Jurkat, Clone E6-1 (cell line): ENCODE data around the gene SEMA3E. TPM values are rescaled to one million over a fixed set of nuclear protein-coding genes. Genes with fewer than 3 reads are reported as not detected.
"Not testable (repeated sequence)": the region's sequence is repeated elsewhere in the genome, so short reads cannot be mapped to it uniquely, and the experiment has no call there.

Source experiments
- DNase-seq: peaks from one replicate; pipeline ENCODE4 v3.0.0-alpha.2; 2011; ENCODE audit warnings: low read depth, low spot score
- H3K4me3 ChIP-seq: 2 replicates; pipeline ENCODE4 v1.5.1; 2011; ENCODE audit warnings: mild to moderate bottlenecking, low read length, control low read depth, moderate library complexity
- polyA plus RNA-seq: library from polyadenylated mRNA; unstranded; fragments of >200 nt; gene quantifications from one replicate; pipeline ENCODE4 v1.2.1, GENCODE V29; 2012; ENCODE audit warnings: missing spikeins; ENCODE audit not compliant: insufficient read length, insufficient read depth

SEMA3E gene
- not detected for polyA plus RNA-seq

- H3K4me3 ChIP-seq = no peak within 1 kb of the TSS
Observed at GRCh38 chr7:83648464-83649241, at the start of gene SEMA3E. Gene SEMA3E, minus strand, starts transcription at chr7:83649139.

GRCh38 chr7:83697804-83698530, 49.0 kb upstream of the SEMA3E start:
- no peak overlapping the region for H3K4me3 ChIP-seq
- no peak for DNase-seq

More at GRCh38 chr7:83648464-83649241, at the start of gene SEMA3E:
- DNase-seq = no peak

DNA sequence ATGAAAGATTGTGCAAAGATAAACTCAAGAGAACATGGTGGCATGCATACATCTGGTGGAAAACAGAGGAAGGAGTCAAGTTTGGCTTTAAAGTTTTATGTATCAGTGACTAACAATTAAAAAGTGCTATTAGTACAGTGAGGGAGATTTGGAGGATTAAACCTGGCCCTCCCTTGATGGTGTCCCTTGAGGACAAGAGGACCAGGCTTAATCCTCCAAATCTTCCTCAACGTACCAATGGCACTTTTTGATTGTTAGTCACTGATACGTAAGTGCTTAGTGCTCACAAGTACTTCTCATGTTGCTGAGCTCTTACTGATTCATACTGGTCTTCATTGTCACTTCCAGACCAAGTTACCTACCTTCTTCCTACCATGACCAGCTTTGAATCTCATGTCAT, 47.2 kb upstream of the SEMA3E start:
- no peak for DNase-seq
- no peak overlapping the region for H3K4me3 ChIP-seq

DNA sequence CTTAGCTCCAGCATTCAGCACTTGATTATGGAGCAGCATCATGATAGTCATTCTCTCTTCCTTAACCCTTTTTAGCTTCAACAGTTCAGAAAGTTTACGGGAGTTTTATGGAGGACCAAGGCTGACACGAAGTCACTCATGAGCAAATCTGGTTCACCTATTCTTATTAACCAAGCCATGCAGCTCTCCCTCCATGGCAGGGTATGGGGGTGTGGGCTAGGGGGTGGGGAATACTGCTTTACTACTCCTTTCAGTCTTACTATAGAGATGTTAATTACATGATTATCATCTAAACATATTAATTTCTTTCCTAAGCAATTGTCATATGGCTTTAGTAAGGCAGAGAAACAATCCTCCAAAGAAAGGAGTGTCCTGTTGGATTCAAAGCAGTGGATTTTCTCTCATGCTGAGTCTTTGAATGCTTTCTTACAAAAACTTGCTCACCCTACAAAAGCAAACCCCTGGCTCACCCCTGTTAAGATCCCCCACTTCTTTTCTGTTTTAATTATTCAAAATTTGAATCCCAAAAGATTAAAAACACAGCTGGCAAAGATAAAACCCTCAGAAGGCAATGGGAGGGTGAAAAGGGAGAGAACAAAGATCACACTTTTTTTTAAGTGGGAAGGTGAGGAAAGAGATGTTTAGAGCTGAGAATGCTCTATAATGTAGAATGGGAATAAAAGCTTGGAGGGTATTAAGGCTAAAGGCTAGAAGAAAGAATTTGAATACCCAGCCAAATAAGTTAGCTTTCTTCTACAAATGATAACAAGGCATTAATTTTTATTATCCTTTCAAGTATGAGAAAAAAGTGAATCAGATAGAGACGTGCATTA, 46.4 kb upstream of the SEMA3E start:
- H3K4me3 ChIP-seq = no peak overlapping the region
- no peak for DNase-seq

GRCh38 chr7:83693256-83693655, 44.3 kb upstream of the SEMA3E start:
- no peak for DNase-seq
- H3K4me3 ChIP-seq = no peak overlapping the region

DNA sequence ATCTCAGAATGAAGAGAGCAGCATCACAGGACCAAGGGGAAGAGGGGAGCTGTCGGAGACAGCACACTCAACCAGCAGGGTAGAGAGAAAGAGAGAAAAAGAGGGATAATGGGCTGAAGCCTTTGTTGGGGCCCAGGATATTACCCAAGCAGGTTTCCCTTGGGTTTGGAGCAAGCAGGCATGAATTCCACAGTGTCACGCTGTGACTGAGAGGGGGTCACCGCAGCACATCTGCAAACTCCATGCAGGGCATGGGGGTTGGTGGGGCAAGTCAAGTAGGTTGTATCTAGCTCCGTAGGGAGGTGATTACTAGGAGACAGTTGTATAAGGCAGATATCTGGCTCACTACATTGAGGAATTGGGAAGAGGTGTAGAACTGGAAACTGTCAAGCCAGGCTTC, 42.2 kb upstream of the SEMA3E start:
- no peak for DNase-seq
- no peak overlapping the region for H3K4me3 ChIP-seq

DNA sequence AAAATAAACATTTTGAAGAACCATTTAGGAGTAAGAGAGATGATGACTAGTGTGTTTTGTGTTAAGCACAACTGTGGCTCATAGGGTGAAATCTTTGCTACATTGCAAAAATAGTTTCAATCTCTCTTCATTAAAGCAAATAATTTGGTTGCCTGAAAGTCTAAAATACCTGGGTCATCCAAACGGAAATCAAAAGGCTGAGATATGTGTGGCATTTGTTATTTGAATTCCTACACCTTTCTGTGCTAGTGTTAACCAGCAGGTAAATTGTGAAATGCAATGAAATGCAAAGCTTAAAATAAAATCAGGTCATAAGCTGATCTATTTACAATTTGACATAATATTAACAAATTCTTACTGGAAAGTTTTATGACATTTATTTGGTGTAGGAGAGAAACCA, 40.9 kb upstream of the SEMA3E start:
- H3K4me3 ChIP-seq = no peak overlapping the region
- DNase-seq = no peak

DNA sequence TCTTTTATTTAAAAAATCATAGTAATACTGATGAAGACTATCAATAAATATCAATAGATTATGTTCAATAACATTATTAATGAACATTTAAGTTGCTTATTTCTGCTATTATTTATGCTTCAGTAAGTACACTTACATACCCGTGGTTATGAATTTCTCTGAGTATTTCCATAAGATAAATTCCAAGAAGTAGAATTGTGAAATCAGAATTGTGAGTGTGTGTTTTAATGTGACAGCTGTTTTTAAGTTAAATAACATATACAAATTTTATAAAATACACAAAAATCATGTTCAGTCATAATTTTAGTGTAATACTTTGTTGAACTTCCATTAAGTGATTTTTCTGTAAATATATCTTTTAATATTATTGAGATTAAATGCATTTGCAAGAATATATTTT, 37.5 kb upstream of the SEMA3E start:
- no peak for DNase-seq
- H3K4me3 ChIP-seq = no peak overlapping the region

- no peak for DNase-seq
- no peak overlapping the region for H3K4me3 ChIP-seq
Observed at GRCh38 chr7:83684928-83685327, 36.0 kb upstream of the SEMA3E start.

DNA sequence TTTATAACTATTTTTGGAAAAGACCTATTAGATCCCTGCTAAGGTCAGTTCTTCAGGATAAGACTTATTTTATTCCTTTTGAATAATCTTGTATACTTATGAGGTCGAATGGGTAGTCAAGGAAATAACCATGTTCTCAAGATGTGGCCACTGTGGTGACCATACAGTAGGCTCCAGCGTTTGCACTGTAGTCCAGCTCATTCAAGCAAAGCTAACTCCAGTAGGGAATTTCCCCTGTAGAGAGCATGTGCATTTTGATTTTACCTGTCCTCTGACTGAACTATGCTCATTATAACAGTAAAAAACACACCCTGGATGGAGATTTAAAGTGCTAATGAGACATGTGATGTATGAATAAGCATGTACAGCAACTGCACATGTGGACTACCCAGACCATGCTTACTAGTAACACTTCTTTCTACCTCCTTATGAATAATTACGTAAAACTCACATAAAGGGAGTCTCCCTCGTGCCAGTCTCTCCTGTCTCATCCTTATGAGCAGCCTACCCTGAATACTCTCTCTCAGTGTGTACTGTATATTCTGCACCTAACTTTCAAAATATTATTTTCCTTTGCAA, 32.4 kb upstream of the SEMA3E start:
- no peak for DNase-seq
- no peak overlapping the region for H3K4me3 ChIP-seq

DNA sequence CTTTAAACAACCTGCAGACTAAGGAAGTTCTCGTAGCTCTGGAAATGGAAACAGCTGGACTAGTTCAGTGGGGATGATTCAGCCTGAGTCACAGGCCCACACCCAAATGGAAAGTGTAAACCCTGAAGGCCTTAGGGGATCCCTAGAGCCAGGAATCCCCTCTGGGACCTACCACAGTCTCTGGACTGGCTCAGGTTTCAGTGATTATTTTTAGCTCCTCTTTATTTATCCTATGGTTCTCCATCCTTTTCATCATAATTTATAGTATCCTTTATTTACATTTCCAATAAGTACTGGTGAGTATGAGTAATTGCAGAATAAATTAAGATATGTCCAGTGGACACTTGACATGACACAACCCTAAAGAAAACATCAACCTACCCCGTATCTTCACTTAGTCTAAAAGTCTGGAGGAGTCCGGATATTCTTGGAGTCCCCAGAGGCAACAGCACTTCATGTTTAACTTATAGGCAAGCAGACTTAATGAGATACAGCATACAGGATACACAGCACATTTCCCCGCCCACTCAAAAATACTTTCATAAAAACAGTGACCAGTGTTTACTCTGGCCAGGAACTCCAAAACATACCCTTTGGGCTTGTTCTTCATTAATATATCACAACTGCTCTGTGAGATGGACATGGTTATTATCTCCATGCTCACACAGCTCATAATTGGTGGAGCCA, 28.4 kb upstream of the SEMA3E start:
- DNase-seq = no peak
- no peak overlapping the region for H3K4me3 ChIP-seq

DNA sequence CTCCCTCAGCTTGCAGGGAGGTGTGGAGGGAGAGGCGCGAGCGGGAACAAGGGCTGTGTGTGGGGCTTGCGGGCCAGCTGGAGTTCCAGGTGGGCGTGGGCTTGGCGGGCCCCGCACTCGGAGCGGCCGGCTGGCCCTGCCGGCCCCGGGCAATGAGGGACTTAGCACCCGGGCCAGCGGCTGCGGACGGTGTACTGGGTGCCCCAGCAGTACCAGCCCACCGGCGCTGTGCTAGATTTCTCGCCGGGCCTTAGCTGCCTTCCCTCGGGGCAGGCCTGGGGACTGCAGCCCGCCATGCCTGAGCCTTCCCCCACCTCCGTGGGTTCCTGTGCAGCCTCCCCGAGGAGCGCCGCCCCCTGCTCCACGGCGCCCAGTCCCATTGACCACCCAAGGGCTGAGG, 24.4 kb upstream of the SEMA3E start:
- DNase-seq, H3K4me3 ChIP-seq: not testable (repeated sequence)

DNA sequence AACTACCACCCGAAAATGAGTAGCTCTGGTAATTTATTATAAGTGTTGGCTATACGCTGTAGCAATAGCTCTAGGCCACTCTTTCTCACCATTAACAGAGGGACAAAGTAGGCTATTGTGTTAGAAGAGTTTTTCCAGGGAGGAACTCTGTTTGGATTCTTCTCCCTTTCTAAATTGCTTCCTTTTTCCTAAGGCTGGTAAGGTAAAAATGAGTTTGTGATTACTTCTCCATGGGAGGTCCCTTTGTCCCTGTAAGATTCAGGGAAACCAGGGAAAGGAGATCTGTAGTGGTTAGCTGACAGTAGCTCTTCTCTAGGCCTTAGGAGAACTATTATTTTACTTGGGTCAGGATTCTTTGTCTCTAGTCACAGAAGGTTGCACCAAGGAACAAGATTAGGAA, 23.2 kb upstream of the SEMA3E start:
- H3K4me3 ChIP-seq = no peak overlapping the region
- DNase-seq = no peak

- DNase-seq = no peak
Observed at GRCh38 chr7:83663131-83663530, 14.2 kb upstream of the SEMA3E start.

GRCh38 chr7:83658126-83658525, 9.2 kb upstream of the SEMA3E start:
- no peak overlapping the region for H3K4me3 ChIP-seq
- DNase-seq = no peak

More at GRCh38 chr7:83663131-83663530, 14.2 kb upstream of the SEMA3E start:
- H3K4me3 ChIP-seq = no peak overlapping the region

- H3K4me3 ChIP-seq = no peak overlapping the region
- peak; percentile 24 for DNase-seq
Observed at GRCh38 chr7:83655951-83656556, 7.1 kb upstream of the SEMA3E start.

GRCh38 chr7:83652481-83652880, 3.5 kb upstream of the SEMA3E start:
- H3K4me3 ChIP-seq = no peak overlapping the region
- no peak for DNase-seq

- DNase-seq = no peak
- no peak overlapping the region for H3K4me3 ChIP-seq
Observed at GRCh38 chr7:83649701-83650100, 762 bp upstream of the SEMA3E start.
